Measurements from ENCODE around the gene UTP3.

Gene UTP3

DNA sequence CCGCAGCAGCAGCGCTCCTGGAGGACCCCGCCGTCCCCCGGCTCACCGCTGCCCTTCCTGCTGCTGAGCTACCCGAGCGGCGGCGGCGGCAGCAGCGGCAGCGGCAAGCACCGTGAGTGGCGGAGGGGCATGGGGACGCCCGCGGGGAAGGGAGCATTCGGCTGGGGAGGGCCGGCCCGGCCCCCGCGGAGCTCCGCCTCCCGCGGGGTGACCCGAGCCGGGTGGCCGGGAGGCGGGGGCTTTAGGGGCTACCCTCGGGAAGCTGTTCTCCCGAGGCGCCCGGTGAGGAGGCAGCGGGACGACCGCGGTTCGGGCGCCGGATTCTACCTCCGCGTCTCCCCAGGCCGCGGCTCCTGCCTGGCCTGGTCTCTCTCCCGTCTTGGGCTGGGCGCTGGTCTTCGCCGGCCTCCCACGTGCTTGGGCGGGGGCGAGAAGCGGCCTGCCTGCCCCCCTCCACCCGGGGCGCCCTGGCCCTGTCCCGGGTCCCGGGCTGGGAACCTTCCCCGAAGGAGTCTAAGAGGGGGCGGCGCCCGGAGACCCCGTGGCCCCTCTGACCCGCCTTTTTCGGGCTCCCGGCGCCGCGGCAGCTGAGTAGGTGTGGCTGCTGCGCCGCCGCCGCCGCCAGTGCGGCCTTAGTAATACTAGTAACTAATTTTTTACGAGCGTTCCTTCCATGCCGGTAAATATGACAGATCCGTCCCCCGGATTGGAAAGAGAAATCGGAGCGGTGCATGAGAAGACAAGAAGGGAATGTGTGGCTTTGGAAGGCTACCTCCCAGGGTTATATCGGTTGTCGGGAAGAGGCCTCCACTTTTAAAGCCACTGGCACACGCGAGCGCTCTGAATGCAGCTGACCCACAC, 17.1 kb downstream of the UTP3 start:
- H3K27ac ChIP-seq, result peak overlapping the region; percentile 98
- TF ChIP-seq, protein P1, sequence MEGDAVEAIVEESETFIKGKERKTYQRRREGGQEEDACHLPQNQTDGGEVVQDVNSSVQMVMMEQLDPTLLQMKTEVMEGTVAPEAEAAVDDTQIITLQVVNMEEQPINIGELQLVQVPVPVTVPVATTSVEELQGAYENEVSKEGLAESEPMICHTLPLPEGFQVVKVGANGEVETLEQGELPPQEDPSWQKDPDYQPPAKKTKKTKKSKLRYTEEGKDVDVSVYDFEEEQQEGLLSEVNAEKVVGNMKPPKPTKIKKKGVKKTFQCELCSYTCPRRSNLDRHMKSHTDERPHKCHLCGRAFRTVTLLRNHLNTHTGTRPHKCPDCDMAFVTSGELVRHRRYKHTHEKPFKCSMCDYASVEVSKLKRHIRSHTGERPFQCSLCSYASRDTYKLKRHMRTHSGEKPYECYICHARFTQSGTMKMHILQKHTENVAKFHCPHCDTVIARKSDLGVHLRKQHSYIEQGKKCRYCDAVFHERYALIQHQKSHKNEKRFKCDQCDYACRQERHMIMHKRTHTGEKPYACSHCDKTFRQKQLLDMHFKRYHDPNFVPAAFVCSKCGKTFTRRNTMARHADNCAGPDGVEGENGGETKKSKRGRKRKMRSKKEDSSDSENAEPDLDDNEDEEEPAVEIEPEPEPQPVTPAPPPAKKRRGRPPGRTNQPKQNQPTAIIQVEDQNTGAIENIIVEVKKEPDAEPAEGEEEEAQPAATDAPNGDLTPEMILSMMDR (conservative IDR thresholded peaks at IDR 0.05), result no peak

DNA sequence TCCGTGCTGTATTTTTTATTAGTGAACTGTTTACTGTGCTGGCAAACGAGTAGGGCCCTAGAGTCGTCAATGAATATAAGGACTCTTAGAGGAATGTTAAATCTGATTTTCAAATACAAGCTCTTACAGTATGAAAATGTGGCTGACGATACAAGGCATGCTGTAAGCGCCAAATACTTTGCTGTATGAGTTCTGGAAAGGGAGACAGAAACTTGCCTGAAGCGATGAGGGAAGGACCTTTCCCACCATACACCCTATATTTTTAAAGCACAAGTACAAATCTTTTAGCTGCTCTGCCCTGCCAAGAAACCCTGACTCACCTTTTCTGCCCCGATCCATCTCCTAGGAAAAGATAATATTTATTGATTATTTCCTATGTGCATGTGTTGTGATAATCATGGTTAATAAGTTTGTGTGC, 17.7 kb downstream of the UTP3 start:
- TF ChIP-seq, protein P1 (conservative IDR thresholded peaks at IDR 0.05), result no peak

DNA sequence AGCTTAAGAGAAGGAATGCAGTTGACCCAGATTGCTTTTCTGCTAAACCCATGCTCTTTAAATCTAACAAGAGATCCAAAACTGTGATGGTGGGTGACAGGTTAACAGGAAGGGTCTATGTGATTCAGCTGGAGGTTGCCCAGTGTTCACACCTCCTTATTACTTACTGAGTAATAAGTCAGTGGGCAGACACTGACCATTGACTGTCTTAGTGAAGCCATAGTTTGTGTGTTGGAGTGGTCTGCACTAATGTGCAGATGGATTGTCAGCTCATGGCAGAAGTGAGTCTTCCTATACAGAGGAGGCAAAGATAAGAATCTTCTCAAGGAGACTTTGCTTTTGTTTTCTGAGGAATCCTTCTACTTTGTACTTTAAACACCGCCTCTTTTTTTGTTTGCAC, 18.2 kb downstream of the UTP3 start:
- H3K27ac ChIP-seq, result peak overlapping the region; percentile 98
- TF ChIP-seq, protein P1 (conservative IDR thresholded peaks at IDR 0.05), result no peak

More for the DNA sequence above, 17.7 kb downstream of the UTP3 start:
- peak overlapping the region; percentile 98 for H3K27ac ChIP-seq

DNA sequence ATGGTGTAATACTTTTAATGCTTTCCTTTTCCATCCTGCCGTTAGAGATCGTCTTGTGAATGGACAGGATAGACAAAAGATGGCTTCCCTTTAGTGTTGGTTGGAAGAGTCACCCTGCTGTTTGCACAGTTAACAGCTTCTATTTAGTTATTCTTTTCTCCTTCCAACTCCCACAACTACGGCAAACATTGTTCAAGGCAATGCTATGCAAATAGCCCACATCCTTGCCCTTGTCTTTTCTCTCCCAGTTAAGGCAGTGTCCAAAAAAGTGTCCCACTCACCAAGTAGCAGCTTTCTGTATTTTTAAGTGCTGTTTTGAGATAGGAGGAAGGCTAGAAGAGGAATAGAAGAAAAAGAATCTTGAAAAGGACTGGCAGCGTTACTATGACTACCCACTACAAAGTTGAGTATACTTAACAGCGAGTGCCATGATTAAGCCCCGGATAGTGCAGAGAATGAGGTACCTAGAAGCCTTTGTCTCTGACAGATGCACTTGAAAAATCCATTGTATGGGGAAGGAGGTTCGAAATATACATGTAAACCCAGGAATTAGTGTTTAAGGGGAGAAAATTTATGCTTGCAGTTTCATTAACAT, 21.4 kb downstream of the UTP3 start:
- H3K27ac ChIP-seq, result peak overlapping the region; percentile 82
- TF ChIP-seq, protein P1 (conservative IDR thresholded peaks at IDR 0.05), result no peak

DNA sequence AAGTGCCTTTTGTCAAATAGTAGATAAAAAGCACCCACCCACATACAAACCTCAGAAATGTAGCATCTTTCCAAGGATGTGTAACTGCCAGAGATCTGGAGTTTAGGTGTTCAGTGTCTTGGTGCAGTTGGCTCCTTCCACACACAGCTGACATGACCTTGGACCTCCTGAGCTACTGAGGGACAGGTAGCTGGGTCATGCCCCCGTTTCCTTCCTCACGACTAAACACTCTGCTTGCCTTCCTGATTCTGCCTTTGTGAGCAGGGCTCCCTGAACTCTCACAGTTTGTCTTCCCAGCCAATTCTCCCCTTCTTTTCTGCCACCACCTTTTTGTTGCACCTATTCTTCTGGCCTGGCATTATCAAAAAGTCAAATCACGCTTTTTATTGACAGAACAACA, 23.3 kb downstream of the UTP3 start:
- TF ChIP-seq, protein P1 (conservative IDR thresholded peaks at IDR 0.05), result no peak
- H3K27ac ChIP-seq, result no peak overlapping the region

DNA sequence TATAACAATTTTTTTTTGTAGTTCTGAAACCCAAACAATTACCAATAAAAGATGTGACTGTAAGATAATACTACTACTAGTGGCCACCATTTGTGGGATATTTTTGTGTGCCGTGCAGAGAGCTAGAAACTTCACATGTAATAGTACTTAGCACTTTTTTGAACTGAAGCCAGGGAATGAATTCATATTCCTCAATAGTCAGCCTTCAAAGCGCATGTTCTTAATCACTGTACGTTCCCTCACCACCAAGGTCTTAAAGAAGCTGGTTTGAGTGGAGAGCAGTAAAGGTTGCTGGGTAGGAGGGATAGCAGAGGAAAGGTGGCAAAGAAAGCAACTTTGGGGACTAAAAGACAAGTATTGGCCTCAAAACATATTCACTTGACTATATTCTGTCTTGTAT, 23.8 kb downstream of the UTP3 start:
- no peak overlapping the region for H3K27ac ChIP-seq

More for the DNA sequence above, 23.8 kb downstream of the UTP3 start:
- TF ChIP-seq, protein P1 (conservative IDR thresholded peaks at IDR 0.05), result no peak

Measured in VCaP (cell line).